Osteoblast (primary cell): ENCODE data around the gene PLCL1. TPM values are rescaled to one million over a fixed set of nuclear protein-coding genes. Genes with fewer than 3 reads are reported as not detected.

Experiments used
- DNase-seq: peaks from one replicate; pipeline ENCODE4 v3.0.0; 2011; ENCODE audit warnings: low spot score, mixed read lengths; ENCODE audit not compliant: insufficient read length; ENCODE audit errors: missing footprints
- H2AFZ ChIP-seq: 2 replicates; pipeline ENCODE4 v1.6.0; 2011; ENCODE audit warnings: mild to moderate bottlenecking, low read length
- H3K27ac ChIP-seq: 2 replicates; pipeline ENCODE4 v1.5.1; 2011; ENCODE audit warnings: mild to moderate bottlenecking, low read depth, low read length, moderate library complexity
- H3K27me3 ChIP-seq: 2 replicates; pipeline ENCODE4 v1.6.0; 2012; ENCODE audit warnings: mild to moderate bottlenecking, control low read depth, inconsistent platforms, low read length, moderate library complexity; ENCODE audit not compliant: insufficient read depth
- H3K36me3 ChIP-seq: 2 replicates; pipeline ENCODE4 v1.5.1; 2011; ENCODE audit warnings: mild to moderate bottlenecking, low read length, control low read depth, moderate library complexity; ENCODE audit not compliant: insufficient read depth
- H3K4me1 ChIP-seq: 2 replicates; pipeline ENCODE4 v1.5.1; 2011; ENCODE audit warnings: mild to moderate bottlenecking, low read length, control low read depth, moderate library complexity; ENCODE audit not compliant: insufficient read depth
- H3K4me2 ChIP-seq: 2 replicates; pipeline ENCODE4 v1.6.0; 2011; ENCODE audit warnings: mild to moderate bottlenecking, low read length; ENCODE audit not compliant: insufficient read depth
- H3K4me3 ChIP-seq: fragments of 200-600 bp; sonication (generic); 3 replicates; pipeline ENCODE4 v1.5.1; 2012; ENCODE audit warnings: mild to moderate bottlenecking, low read length, inconsistent platforms; ENCODE audit not compliant: insufficient read depth
- H3K79me2 ChIP-seq: 2 replicates; pipeline ENCODE4 v1.6.0; 2012; ENCODE audit warnings: mild to moderate bottlenecking, low read length, control low read depth, inconsistent platforms; ENCODE audit not compliant: insufficient read depth
- H3K9me3 ChIP-seq: 2 replicates; pipeline ENCODE4 v1.5.1; 2011; ENCODE audit warnings: low read depth, low read length, control low read depth
- H4K20me1 ChIP-seq: 2 replicates; pipeline ENCODE4 v1.6.0; 2012; ENCODE audit warnings: mild to moderate bottlenecking, low read length, control low read depth; ENCODE audit not compliant: insufficient read depth
- total RNA-seq: library from RNA; depleted of rRNA; stranded (reverse); fragments of >200 nt; gene quantifications from 2 replicates; pipeline ENCODE4 v1.2.3, GENCODE V29; 2012
- TF ChIP-seq, protein P1 (sequence below): IDR thresholded peaks from 2 replicates; pipeline ENCODE4 v1.5.1; 2011; ENCODE audit warnings: mild to moderate bottlenecking, low read depth, low read length, moderate library complexity; ENCODE audit errors: extremely low read depth

PLCL1 gene
- total RNA-seq, 1 donor = 4.0 TPM

DNA sequence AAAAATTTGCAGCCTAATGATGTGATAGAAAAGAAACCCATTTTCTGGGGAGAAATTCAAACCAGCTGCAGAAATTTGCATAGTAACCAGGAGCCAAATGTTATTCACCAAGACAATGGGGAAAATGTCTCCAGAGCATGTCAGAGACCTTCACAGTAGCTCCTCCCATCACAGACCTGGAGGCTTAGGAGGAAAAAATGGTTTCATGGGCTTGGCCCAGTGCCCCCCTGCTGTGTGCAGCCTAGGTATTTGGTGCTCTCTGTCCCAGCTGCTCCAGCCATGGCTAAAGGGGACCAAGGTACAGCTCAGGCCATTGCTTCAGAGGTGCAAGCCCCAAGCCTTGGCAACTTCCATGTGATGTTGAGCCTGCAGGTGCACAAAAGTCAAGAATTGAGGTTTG, 352.9 kb downstream of the PLCL1 start:
- TF ChIP-seq, protein P1, sequence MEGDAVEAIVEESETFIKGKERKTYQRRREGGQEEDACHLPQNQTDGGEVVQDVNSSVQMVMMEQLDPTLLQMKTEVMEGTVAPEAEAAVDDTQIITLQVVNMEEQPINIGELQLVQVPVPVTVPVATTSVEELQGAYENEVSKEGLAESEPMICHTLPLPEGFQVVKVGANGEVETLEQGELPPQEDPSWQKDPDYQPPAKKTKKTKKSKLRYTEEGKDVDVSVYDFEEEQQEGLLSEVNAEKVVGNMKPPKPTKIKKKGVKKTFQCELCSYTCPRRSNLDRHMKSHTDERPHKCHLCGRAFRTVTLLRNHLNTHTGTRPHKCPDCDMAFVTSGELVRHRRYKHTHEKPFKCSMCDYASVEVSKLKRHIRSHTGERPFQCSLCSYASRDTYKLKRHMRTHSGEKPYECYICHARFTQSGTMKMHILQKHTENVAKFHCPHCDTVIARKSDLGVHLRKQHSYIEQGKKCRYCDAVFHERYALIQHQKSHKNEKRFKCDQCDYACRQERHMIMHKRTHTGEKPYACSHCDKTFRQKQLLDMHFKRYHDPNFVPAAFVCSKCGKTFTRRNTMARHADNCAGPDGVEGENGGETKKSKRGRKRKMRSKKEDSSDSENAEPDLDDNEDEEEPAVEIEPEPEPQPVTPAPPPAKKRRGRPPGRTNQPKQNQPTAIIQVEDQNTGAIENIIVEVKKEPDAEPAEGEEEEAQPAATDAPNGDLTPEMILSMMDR = no peak
- Histone ChIP-seq H3K4me1 (no peaks in the 10 kb centered on the region), H3K9me3 (no peaks in the 10 kb centered on the region), H3K27ac (no peak overlapping the region), H2AFZ (no peak overlapping the region), H3K36me3 (no peaks in the 10 kb centered on the region), H3K4me2 (no peak overlapping the region), H3K4me3 (no peak overlapping the region), H3K27me3 (no peaks in the 10 kb centered on the region), H3K79me2 (no peaks in the 10 kb centered on the region), H4K20me1 (no peaks in the 10 kb centered on the region)
- DNase-seq = no peak

DNA sequence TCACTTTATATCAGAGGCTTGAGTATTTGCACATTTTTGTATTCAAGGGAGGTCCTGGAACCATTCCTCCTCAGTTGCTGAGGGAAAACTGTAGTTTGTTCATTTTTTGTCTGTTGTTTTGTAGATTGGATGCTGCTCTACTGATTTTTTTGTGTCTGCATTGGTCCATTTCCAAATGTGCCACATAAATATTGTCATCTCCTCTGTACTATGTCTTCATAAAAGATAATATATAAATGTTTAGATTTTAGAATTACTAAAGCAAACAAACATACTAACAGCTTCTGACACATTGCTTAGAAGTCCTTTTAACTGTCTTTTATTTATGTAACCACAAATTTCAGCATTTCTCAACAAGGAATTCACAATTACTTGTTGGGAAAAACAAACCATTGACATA, 356.8 kb downstream of the PLCL1 start:
- Histone ChIP-seq H3K79me2 (no peaks in the 10 kb centered on the region), H3K36me3 (no peaks in the 10 kb centered on the region), H3K4me2 (no peak overlapping the region), H3K4me1 (no peaks in the 10 kb centered on the region), H3K27ac (no peak overlapping the region), H3K27me3 (no peaks in the 10 kb centered on the region), H3K9me3 (no peaks in the 10 kb centered on the region), H2AFZ (no peak overlapping the region), H3K4me3 (no peak overlapping the region), H4K20me1 (no peaks in the 10 kb centered on the region)
- TF ChIP-seq, protein P1 = no peak
- no peak for DNase-seq

DNA sequence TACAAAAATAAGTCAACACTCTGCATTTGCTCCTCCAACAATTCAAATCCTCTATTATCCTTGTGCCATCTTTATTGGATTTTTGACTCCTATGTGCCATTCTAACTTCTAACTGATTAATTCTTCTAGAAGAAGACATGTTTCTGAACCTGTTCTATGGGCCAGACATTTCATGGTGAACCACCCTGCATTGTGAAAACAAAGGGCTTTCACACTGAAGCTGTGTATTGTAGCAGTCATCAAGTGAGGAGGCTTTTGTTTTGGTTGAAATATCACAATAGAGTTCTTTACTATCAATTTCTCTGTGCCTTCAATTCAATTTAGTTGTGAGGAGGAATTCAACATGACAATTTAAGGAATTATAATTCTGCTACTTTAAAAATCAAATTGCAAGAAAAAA, 357.9 kb downstream of the PLCL1 start:
- H3K4me1 ChIP-seq = no peaks in the 10 kb centered on the region
- DNase-seq = no peak
- H2AFZ ChIP-seq = no peak overlapping the region
- H4K20me1 ChIP-seq = no peaks in the 10 kb centered on the region
- H3K79me2 ChIP-seq = no peaks in the 10 kb centered on the region
- H3K4me2 ChIP-seq = no peak overlapping the region
- H3K4me3 ChIP-seq = no peak overlapping the region
- no peaks in the 10 kb centered on the region for H3K9me3 ChIP-seq
- H3K27me3 ChIP-seq = no peaks in the 10 kb centered on the region
- no peak overlapping the region for H3K27ac ChIP-seq
- TF ChIP-seq, protein P1 = no peak
- H3K36me3 ChIP-seq = no peaks in the 10 kb centered on the region

DNA sequence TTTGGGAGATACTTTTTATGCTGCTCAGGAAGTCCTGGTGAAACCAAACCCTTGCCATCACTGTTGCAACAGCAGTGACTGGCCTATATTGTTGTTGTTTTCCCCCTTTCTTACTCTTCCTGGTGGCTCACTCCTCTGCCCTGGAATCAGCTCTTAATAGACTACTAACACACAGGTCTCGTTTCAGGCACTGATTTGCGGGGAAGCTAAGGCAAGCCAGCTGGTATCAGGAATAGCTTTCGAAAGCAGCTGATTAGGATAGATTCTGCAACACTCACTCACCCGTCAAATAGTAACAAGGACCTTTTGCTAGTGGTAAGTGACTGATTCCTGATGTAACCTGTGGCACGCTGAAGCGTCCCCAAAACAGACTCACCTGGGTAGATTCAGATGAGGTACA, 360.4 kb downstream of the PLCL1 start:
- Histone ChIP-seq H3K4me1 (no peaks in the 10 kb centered on the region), H2AFZ (no peak overlapping the region), H3K4me3 (no peak overlapping the region), H3K36me3 (no peaks in the 10 kb centered on the region), H3K27ac (no peak overlapping the region), H3K4me2 (no peak overlapping the region), H3K27me3 (no peaks in the 10 kb centered on the region), H4K20me1 (no peaks in the 10 kb centered on the region), H3K79me2 (no peaks in the 10 kb centered on the region), H3K9me3 (no peaks in the 10 kb centered on the region)
- DNase-seq = no peak
- TF ChIP-seq, protein P1 = no peak
